Renal cortical epithelial cell (primary cell): Measurements from ENCODE around the gene CDPF1. TPM values are rescaled to one million over a fixed set of nuclear protein-coding genes. Genes with fewer than 3 reads are reported as not detected.
A peak's percentile ranks its signal among the peaks of the same experiment; 100 is the strongest.

Experiments
- DNase-seq: peaks from one replicate; pipeline ENCODE4 v3.0.0-alpha.2; 2011; ENCODE audit warnings: low read depth
- total RNA-seq: library from RNA; depleted of rRNA; stranded (reverse); fragments of >200 nt; gene quantifications from 2 replicates; pipeline ENCODE4 v1.2.3, GENCODE V29; 2014

The CDPF1 gene, protein sequence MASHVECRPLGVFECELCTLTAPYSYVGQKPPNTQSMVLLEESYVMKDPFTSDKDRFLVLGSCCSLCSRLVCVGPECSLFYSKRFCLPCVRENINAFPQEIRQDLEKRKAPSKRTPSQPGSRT
- total RNA-seq = 9.0 and 10.4 TPM in 2 replicates

DNA sequence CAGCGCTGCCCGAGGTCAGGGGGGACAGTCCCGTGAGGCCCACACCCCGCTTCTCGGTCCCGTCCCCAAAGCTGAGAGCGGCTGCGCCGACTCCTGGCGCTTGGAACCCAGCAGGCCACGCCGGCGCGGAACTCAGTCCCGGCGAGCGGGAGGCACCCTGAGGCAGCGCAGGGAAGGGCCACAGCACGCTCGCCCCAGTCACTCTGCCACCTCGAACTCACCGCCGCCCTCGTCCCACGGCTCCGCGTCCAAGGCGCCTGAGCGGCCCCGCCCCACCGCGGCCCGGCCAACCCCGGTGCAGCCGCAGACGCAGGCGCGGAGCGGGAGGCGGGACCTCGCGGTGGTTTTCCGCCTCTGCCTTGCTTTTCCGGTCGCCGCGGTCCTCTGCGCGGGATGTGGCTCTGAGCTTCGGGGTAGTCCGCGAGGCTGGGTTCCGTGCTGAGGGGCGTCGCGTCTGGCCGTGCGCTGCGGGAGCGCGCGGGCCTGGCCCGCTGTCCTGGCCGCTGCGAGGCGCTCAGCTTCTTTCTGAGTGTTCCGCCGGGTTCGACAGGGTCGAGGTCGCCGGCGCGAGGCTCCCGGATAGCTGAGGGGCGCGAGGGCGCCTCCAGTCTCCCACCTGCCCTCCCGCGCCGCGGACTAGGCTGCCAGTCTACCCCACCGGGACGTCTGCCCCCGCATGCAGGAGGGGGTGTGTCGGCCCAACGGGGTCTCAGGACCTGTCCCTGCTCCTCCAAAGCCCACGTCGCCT, at the start of gene CDPF1:
Gene CDPF1 (minus strand): TSS at position 259 of the 748 bp plus-strand sequence. CDS start 2,009 bp downstream, outside the sequence.
- peak; percentile 61 for DNase-seq

DNA sequence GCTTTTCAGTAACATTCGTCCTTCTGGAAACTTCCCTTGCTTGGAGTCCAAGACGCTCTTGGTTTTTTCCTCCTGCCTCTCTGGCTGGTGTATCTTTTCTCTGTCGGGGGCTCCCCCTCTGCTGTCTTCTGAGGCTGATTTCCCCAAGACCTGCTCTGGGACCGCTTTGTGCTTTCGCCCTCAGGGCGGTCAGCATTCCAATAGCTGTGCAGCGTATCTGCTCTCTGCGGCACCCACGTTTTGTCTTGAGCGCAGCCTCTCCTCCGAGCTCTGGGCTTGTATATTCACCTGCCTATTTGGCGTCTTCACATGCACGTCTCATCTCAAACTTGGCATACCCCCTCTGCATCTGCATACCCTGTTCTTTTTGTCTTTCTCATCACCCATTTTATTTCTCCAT, 49.0 kb upstream of the CDPF1 start:
- DNase-seq = no peak

DNA sequence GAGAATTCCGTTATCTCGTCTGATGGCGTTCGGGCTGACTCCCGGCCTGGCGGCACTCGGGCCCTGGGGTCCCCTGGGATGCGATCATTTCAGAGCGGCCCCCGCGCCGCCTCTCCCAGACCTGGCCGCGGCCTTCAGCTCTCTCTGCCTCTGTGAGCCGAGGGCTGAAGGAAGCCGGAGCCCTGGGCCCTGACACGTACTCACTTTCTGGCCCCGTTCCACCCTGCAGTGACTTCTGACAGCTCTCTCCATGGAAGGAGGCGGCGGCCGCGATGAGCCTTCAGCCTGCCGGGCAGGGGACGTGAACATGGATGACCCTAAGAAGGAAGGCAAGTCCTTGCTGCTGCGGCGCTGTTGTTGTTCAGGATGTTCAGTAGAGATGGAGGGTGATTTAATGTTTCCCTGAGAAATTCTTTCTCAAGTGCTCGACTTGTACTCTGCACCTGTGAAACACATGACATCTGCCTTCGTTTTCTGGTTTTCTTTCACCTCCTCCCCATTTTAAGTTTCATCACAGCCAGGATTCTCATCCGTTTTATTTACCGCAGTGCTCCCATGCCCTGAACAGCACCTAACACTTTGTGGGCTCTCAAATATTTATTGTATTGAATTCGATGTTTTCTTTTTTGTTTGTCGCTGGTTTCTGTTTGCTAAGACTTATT, 47.2 kb upstream of the CDPF1 start:
- DNase-seq = peak; percentile 9

DNA sequence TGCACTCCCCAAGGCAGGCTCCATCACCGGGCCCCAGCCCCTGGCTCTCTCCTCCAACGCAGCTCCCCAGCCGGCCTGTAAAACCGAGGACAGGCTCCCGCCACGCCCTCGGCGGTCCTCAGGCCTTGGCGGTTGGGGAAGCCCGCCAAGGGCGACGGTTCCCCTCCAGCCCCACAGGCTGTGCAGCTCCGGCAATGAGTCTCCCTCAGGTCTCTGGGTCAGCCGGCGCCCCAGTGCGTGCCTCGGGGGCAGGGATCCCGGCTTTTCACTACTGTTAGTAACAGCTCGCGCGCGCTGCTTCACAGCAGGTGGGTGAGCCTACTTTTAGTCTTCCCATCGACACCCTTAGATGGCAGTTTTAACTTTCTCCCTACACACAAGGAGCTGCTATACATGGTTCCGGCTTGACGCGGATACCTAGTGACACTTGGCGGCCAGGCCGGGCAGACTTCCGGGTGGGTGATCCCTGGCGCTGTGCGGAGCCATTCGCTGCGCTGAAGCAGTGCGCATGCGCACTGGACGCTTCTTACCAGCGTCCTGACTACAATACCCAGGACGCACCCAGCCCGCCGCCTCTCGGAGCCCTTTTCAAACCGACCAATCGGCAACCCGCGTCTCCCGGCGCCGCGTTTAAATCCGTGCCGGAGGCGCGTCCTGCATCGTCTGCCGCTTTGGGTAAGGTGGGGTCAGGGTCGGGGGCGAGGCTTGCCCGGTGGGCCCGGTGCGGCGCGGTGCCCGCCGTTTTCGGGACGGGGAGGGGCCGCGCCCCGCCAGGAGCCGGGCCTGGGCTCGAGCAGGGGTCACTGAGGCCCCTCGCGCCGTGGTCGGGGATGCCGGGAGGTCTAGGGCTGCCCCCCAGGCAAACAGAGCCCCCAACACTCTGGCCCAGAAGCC, 46.4 kb upstream of the CDPF1 start, which contains the start of gene GTSE1:
Gene GTSE1 (plus strand): TSS at position 614 of the 894 bp plus-strand sequence. CDS start 531 bp downstream, outside the sequence.
- DNase-seq = peak; percentile 94

DNA sequence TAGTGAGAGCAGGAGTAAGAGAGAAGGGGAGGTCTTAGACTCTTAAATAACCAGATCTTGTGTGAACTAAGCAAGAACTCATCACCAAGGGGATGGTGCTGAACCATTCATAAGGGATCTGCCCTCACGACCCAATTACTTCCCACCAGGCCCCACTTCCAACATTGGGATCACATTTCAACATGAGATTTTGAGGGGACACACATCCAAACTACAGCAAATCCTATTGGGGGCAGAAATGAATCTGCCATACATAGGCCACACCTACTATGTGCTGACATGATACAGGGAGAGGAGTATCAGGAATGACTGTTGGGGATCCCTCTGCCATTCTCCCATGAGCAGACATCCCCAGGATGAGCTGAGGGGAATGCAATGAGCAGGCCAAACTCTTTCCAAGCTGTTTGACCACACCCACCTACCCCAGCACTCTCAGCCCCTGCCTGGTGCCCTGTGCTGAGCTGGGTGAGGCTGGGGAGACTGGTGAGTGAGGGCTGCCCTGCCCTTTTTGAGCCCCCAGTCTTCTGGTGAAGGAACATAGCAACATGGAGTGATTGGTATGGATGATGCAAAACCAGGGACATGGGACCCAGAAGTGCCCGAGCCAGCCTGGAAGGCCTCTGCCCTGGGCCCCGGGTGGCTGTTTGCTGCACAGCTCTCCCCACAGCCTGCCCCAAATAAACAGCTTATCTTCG, 45.3 kb upstream of the CDPF1 start:
- DNase-seq = no peak

DNA sequence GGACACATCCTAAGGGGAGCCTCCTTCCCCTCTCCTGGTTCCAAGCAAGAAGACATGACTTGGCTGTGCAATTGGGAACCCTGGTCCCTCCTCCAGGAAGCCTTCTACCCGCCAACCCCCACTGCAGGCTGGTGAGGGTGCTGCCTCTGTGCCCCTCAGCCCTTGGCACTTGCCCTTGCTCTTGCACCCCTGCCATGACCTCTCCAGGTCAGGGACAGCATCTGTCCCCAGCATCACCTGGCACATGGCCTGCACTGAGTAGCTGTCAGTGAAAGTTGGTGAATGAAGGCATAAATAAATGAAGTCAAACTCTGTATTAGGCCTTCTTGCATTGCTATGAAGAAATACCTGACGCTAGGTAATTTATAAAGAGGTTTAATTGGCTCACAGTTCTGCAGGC, 44.7 kb upstream of the CDPF1 start:
- no peak for DNase-seq

DNA sequence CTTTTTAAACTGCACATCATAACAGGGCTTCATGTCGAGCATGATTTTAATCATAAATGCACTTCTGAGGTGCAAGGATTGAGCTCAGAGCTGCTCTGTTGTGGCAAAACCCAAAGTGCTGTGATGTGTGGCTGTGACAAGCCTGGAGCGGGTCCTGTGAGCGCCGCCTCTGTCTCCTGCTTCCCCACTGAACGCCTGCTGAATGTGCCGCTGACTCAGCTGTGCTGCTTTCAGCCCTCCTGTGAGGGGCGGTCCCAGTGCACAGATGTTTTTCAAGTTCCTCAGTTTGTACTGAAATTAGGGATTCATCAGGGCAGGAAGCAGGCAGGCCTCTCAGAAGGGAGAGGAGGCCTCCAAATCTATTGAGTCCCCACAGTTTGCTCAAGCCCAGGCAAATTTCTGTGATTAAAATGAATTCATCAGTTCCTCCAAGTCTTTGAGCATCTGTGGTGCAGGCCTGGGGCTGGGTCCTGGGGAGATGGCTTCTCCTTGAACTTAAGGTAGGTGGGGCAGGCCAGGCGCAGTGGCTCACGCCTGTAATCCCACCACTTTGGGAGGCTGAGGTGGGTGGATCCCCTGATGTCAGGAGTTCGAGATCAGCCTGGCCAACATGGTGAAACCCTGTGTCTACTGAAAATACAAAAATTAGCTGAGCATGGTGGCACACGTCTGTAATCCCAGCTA, 43.6 kb upstream of the CDPF1 start:
- no peak for DNase-seq

DNA sequence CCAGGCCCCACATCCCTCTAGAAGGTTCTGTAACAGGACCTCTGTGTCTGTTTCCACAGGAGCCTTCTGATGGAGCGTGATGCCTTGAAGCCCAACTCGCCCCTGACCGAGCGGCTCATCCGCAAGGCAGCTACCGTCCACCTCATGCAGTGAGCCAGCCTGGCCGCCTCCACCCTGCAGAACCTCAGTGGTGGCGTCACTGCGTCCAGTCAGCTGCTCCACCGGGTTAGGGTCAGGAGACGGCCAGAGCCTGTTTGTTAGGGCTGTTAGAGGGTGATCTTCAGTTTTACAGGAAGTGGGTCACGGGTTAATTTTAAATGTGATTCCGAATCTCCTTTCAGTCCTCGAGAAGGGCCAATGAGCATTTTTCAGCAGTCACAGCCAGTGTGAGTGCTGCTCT, 42.6 kb upstream of the CDPF1 start:
- DNase-seq = no peak

DNA sequence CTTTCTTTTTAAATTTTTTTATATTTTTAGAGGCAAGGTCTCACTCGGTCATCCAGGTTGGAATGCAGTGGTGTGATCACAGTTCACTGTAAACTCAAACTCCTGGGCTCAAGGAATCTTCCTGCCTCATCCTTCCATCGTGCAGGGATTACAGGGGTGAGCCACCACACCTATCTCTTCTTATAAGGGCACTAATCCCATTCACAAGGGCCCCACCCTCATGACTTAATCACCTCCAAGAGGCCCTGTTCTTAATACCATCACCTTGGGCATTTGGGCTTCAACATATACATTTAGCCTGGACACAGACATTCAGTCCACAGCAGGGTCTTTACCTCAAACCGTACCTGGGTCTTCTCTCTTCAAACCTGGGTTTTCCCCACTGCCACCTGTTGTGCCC, 42.1 kb upstream of the CDPF1 start:
- DNase-seq = no peak

DNA sequence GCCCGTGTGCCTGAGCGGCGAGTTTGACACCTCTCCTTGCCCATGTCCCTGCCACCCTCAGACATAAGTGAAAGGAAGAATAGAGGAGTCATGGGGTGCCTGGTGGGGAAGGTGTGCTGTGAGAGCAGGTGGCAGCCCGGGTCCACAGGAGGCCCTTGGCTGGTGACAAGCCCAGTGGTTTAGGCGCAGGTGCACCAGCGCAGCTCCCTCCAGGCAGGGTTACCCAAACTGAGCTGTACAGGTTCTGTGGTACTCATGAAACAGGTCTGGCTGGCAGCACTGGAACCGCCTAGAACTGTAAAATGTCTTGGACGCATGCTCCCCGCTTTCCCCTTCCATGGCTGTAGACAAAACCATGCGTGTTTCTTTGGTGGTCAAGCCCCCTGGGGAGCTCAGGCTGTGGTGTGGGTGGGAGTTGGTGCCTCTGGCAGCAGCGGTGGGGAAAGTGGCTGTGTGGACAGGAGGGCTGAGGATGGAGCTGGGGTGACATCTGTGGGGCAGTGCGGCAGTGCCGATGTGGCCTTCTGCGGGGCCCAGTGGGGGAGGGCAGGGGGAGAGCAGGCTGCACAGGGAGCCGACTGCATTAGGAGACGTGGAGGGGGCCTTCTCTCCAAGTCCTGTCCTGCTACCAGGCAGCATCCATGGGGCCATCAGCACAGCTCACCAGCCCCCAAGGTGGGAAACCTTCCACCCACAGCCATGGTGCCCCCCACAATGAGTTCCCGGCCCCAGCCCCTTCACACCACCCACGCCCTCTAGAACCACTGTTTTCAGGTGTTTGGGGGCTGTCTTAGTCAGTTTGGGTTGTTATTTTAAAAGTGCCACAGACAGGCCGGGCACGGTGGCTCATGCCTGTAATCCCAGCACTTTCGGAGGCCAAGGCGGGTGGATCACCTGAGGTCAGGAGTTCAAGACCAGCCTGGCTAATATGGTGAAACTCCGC, 41.0 kb upstream of the CDPF1 start:
- no peak for DNase-seq

DNA sequence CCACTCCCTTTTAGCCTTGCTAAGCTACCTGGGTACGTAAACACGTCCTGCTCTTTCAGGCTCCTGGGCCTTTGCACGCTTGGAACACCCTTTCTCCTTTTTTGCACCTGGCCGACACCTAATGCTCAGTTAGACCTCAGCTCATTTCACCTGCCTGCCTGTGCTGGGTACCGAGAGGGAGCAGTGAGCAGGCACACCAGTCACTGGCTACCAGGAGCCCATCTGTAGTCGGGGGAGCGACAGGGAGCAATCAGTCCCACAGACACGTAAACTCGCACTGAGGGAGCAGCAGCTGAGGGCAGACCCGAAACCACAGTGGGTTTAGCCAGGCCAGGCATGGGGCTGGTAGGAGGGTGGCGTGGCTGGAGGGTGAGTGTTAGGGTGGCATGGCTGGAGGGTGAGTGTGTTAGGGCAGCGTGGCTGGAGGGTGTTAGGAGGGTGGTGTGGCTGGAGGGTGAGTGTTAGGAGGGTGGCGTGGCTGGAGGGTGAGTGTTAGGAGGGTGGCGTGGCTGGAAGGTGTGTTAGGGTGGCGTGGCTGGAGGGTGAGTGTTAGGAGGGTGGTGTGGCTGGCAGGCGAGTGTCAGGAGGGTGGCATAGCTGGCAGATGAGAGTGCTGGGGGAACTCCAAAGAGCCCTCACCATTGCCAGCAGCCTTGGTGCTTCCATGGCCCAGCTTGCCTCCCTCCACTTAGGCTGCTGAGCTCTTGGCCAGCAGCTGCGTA, 40.2 kb upstream of the CDPF1 start:
- DNase-seq = no peak

DNA sequence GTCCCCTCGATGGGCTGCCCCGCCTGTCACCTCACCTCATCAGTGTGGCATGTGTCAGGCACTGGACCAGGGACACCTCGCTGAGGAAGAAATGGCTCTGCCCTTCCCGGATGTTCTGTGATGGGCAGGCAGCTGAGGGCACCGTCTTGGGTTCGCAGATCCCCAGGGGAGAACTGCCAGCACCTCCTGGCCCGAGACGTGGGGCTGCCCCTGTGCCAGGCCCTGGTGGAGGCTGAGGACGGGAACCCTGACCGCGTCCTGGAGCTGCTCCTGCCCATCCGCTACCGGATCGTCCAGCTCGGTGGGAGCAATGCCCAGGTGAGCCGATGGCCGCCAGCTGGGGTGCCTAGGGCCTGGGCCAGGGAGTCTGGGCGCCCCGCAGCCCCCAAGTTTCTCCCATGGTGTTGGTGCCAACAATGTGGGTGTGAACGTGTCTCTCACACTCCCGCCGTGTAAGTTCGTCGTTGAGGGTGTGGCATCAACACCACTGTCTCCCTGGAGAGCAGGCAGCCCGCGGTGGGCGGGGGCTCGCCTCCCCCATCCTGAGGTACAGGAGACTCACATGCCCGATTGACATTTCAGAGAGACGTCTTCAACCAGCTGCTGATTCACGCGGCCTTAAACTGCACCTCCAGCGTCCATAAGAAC, 39.3 kb upstream of the CDPF1 start:
- DNase-seq = no peak

DNA sequence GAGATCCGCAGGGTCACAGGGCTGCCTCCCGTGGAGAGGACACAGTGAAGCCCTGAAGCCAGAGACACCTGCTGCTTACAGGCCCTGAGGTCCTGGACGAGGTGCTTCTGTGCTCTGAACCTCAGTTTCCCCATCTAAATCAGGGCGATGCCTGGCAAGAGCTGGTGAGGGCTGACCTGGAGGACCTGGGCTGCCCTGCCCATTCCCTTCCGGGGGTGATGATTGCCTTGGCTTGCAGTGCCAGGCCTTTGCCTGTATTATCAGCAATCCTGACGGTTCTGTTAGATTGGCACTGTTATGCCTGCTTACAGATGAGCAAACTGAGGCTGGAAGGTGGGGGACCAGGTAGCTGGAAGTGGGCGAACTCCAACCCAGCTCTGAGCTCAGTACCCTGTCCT, 38.8 kb upstream of the CDPF1 start:
- DNase-seq = no peak

DNA sequence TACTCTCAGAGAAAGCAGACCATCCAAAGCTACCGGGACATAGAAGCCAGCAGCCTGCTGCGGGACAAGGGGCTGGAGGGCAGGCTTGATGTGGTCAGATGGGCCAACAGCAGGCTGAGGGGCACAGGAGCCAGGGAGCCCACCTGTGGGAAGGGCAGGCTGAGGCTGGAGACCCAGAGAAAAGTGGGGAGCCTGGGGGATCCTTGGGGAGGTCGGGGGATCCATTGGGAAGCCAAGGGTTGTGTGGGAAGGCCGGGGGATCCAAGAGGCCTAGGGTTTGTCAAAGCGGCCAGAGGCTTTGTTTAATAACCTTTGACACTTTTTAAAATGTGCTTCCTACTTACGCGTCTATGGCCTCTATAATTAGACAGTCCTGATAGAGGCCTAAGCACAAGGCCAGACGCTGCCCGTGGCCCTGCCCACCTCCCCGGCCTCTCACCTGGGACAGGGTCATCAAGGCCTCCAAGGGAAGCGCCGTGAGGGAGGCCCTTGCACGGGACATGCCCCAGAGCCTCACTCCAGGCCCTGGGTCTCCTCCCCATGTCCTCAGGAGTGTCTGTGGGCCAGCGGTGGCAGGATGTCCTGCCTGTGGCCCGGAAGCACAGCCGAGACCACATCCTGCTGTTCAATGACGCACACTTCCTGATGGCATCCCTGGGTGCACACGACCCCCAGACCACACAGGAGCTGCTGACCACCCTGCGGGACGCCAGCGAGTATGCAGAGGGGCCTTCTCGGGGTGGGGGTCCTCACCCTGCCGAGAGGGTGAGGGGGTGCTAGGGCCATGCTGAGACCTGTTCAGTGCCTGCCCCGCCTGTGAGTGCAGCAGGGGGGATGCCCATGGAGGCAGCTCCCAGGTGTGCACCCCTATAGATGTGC, 38.0 kb upstream of the CDPF1 start:
- no peak for DNase-seq

DNA sequence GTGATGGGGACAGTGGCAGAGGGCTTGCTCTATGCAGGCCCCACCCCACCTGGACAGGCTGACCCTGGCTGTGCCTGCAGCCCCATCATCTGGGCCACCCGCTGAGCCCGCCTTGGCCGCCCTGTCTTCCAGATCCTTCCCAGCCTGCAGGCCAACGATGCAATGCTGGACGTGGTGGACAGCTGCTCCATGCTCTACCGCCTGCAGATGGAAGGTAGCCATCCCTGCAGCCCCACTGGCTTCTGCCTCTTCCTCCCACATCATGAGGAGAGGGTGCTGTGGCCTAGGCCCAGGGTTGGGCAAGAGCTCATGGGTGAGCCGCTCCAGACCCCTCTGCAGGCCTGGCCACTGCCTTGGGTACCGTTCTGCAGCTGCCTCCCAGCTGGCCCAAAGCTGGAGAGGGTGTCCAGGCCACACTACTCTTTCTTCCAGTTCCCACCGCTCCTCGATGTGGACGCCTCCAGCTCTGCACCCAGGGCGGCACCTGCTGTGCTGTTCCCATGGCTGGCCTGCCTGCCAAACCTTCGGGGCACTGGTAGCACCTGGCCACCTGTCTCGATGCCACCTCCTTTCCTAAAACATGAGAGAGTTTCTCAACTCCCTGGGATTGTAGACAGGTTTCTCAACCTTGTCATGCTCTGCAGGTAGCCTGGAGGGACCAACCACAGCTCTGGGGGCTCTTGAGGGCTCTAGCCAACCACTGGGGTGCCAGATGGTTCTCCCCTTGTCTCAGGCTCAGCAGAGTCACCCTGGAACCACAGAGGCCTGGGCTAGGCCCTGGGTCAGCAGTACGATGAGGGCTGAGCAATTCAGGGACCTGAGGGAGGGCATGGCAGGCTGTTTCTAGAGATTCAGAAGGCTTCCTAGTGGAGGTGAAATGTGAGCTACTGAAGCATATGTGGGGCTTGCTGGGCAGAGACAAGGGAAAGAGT, 37.1 kb upstream of the CDPF1 start:
- no peak for DNase-seq

DNA sequence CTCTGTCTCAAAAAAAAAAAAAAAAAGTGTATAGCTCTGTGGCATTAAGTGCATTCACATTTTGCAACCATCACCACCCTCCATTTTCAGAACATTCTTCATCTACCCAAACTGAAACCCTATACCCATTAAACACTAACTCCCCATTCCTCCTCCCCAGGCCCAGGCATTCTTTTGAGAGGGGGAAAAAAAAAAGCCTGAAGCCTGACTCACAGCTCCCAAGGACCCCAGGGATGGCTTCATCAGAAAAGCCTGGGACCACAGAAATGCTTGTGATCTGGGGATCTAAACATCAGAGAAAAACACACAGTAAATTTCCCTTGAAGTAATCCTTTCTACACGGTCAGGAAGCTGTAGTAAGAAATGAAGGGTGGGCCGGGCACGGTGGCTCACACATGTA, 35.9 kb upstream of the CDPF1 start:
- DNase-seq = no peak
